ENCODE results near the gene MARK4.

GRCh38 chr19:45344621-45345505 is 93.8 kb downstream of the MARK4 start:
- TF ChIP-seq, protein P1, sequence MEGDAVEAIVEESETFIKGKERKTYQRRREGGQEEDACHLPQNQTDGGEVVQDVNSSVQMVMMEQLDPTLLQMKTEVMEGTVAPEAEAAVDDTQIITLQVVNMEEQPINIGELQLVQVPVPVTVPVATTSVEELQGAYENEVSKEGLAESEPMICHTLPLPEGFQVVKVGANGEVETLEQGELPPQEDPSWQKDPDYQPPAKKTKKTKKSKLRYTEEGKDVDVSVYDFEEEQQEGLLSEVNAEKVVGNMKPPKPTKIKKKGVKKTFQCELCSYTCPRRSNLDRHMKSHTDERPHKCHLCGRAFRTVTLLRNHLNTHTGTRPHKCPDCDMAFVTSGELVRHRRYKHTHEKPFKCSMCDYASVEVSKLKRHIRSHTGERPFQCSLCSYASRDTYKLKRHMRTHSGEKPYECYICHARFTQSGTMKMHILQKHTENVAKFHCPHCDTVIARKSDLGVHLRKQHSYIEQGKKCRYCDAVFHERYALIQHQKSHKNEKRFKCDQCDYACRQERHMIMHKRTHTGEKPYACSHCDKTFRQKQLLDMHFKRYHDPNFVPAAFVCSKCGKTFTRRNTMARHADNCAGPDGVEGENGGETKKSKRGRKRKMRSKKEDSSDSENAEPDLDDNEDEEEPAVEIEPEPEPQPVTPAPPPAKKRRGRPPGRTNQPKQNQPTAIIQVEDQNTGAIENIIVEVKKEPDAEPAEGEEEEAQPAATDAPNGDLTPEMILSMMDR (conservative IDR thresholded peaks at IDR 0.05 in 1 of 2, IDR thresholded peaks at IDR 0.05 in 1 of 2; ENCODE audit: extremely low read depth in 1 of 2, insufficient read depth in 1 of 2, low read depth in 1 of 2, low read length in 2 of 2), result no peak
- no peak for TF ChIP-seq EZH2 (IDR thresholded peaks at IDR 0.05; ENCODE audit: borderline replicate concordance, low read length)
